Smooth muscle cell (in vitro differentiated cells): ENCODE results near the gene TEX51. TPM values are rescaled to one million over a fixed set of nuclear protein-coding genes. Genes with fewer than 3 reads are reported as not detected.

Experiments used
- DNase-seq: peaks from one replicate; lab custom pipeline; 2025; ENCODE audit not compliant: unreplicated experiment; lab: John Stamatoyannopoulos, UW
- H2AFZ ChIP-seq: fragments of 200-600 bp; sonication (generic); 2 replicates; pipeline ENCODE4 v1.6.0; 2016; ENCODE audit warnings: antibody characterized with exemption, low read depth, mild to moderate bottlenecking
- H3F3A ChIP-seq: fragments of 200-600 bp; sonication (generic); 2 replicates; pipeline ENCODE4 v1.6.0; 2017; ENCODE audit warnings: antibody characterized with exemption, low read depth
- H3K27ac ChIP-seq: fragments of 200-600 bp; sonication (generic); 2 replicates; pipeline ENCODE4 v1.5.1; 2016; ENCODE audit warnings: low read depth, mild to moderate bottlenecking
- H3K27me3 ChIP-seq: fragments of 200-600 bp; sonication (generic); 2 replicates; pipeline ENCODE4 v1.6.1; 2016; ENCODE audit warnings: low read depth, mild to moderate bottlenecking
- H3K36me3 ChIP-seq: fragments of 200-600 bp; sonication (generic); 2 replicates; pipeline ENCODE4 v1.5.1; 2016; ENCODE audit warnings: low read depth
- H3K4me1 ChIP-seq: fragments of 200-600 bp; sonication (generic); 2 replicates; pipeline ENCODE4 v1.5.1; 2016; ENCODE audit warnings: low read depth
- H3K4me2 ChIP-seq: fragments of 200-600 bp; sonication (generic); 2 replicates; pipeline ENCODE4 v1.6.0; 2016; ENCODE audit warnings: mild to moderate bottlenecking
- H3K4me3 ChIP-seq: fragments of 200-600 bp; sonication (generic); 2 replicates; pipeline ENCODE4 v1.5.1; 2016; ENCODE audit warnings: mild to moderate bottlenecking
- H3K79me2 ChIP-seq: fragments of 200-600 bp; sonication (generic); 2 replicates; pipeline ENCODE4 v1.6.0; 2016; ENCODE audit warnings: low read depth, mild to moderate bottlenecking
- H3K9ac ChIP-seq: fragments of 200-600 bp; sonication (generic); 2 replicates; pipeline ENCODE4 v1.6.0; 2016; ENCODE audit warnings: low read depth
- H3K9me3 ChIP-seq: fragments of 200-600 bp; sonication (generic); replicated peaks from 2 replicates; pipeline ENCODE4 v1.5.1; 2016; ENCODE audit warnings: low read depth
- H4K20me1 ChIP-seq: fragments of 200-600 bp; sonication (generic); 2 replicates; pipeline ENCODE4 v1.6.0; 2016; ENCODE audit warnings: low read depth
- WGBS: methylation state at CpG from one replicate; pipeline ENCODE4 v1.1.7; 2016; ENCODE audit warnings: low lambda C conversion rate; 5-methylcytosine and 5-hydroxymethylcytosine counted together
- polyA plus RNA-seq: library from polyadenylated mRNA; unstranded; fragments of >200 nt; fragmentation: Nextera tagmentation; extraction: Ambion mirVana; gene quantifications from 2 replicates; pipeline ENCODE4 v1.2.1, GENCODE V29; 2016
- total RNA-seq: library from RNA; depleted of rRNA; stranded (reverse); fragments of >200 nt; gene quantifications from 2 replicates; pipeline ENCODE4 v1.2.3, GENCODE V29; 2014
- TF ChIP-seq, protein P1 (sequence below): fragments of 200-600 bp; sonication (generic); IDR thresholded peaks from 2 replicates; pipeline ENCODE4 v1.5.1; 2017; ENCODE audit warnings: borderline replicate concordance, mild to moderate bottlenecking, antibody characterized with exemption; ENCODE audit not compliant: insufficient read depth, poor library complexity, severe bottlenecking

TEX51 gene
- total and polyA plus RNA-seq, 2 experiments from 2014 or later = not detected

DNA sequence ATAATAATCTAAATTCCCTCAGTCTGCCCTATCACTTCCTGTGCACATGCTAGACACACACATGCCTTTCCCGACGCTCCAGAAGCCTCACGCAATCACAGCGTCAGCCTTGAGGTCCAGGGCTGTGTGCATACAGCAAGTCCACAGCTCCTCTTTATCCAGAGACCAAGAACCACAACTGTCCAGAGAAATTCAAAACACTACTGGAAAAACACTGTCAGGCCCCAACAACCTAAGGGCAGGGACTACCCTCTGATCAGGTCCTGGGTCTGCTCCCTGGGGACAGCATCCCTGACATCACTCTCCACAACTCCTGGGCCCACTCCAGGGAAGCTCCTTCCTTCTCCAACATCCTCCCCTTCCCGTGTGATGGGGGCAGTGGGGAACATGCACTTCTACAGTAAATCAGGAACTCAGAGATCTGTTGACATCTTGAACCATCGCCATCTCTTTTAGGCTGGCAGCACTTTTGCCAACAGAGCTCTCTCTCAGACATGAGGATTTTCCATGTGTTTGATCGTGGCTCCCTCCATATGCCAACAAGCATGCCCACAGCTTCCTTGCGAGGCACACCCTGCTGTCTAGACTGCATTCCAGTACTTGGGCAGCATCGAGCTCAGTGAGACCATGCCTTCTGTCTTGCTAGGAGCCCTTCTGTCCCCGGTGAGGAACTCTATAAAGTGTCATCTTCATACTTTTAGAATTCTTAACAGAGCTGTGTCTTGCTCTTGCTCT lies 15.4 kb downstream of the TEX51 start:
- H3K79me2 ChIP-seq = no peaks in the 10 kb centered on the region
- no peak overlapping the region for H3K27ac ChIP-seq
- no peak overlapping the region for H2AFZ ChIP-seq
- no peaks in the 10 kb centered on the region for H3K27me3 ChIP-seq
- H3K9ac ChIP-seq = no peak overlapping the region
- no peak overlapping the region for H3K4me2 ChIP-seq
- H4K20me1 ChIP-seq = no peaks in the 10 kb centered on the region
- 91% methylated on average over 10 of the region's 10 CpGs for WGBS
- no peaks in the 10 kb centered on the region for H3K4me1 ChIP-seq
- no peaks in the 10 kb centered on the region for H3F3A ChIP-seq
- H3K4me3 ChIP-seq = no peak overlapping the region
- no peak for DNase-seq
- H3K9me3 ChIP-seq = no peaks in the 10 kb centered on the region
- TF ChIP-seq, protein P1, sequence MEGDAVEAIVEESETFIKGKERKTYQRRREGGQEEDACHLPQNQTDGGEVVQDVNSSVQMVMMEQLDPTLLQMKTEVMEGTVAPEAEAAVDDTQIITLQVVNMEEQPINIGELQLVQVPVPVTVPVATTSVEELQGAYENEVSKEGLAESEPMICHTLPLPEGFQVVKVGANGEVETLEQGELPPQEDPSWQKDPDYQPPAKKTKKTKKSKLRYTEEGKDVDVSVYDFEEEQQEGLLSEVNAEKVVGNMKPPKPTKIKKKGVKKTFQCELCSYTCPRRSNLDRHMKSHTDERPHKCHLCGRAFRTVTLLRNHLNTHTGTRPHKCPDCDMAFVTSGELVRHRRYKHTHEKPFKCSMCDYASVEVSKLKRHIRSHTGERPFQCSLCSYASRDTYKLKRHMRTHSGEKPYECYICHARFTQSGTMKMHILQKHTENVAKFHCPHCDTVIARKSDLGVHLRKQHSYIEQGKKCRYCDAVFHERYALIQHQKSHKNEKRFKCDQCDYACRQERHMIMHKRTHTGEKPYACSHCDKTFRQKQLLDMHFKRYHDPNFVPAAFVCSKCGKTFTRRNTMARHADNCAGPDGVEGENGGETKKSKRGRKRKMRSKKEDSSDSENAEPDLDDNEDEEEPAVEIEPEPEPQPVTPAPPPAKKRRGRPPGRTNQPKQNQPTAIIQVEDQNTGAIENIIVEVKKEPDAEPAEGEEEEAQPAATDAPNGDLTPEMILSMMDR = no peak
- H3K36me3 ChIP-seq = no peaks in the 10 kb centered on the region

DNA sequence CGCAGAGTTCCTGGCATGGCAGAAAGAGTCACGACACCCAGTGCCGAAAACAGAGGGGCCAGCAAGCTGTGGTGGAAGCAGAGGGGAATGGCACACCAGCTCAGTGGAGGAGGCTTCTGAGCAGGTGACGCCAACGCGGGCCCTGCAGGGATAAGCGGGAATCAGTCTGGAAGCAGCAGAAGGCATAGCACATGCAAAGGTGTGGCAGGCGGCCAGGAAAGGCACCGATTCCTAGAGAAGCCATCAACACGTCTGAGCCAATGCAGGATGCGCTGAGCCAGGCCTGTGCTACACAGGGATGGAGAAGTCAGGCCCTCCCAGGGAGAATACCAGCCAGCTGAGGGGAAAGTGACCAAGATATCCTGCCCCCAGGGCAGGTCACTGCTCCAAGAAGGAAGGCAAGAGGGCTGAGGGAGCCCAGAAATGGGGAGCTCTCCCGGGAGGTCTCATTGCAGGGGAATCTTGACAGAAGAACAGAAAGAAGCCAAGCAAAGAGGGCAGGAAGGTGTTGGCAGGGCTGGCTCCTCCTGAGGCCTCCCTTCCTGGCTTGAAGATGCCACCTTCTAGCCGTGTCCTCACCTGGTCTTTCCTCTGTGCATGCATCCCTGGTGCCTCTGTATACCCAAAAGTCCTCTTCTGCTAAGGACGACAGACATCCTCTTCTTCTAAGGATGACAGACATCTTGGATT lies 16.3 kb downstream of the TEX51 start:
- Histone ChIP-seq H3F3A (no peaks in the 10 kb centered on the region), H2AFZ (no peak overlapping the region), H4K20me1 (no peaks in the 10 kb centered on the region), H3K36me3 (no peaks in the 10 kb centered on the region), H3K27me3 (no peaks in the 10 kb centered on the region), H3K4me1 (no peaks in the 10 kb centered on the region), H3K9ac (no peak overlapping the region), H3K4me2 (no peak overlapping the region), H3K4me3 (no peak overlapping the region), H3K27ac (no peak overlapping the region), H3K79me2 (no peaks in the 10 kb centered on the region), H3K9me3 (no peaks in the 10 kb centered on the region)
- TF ChIP-seq, protein P1 = no peak
- 93% methylated on average over 14 of the region's 14 CpGs for WGBS
- DNase-seq = no peak

DNA sequence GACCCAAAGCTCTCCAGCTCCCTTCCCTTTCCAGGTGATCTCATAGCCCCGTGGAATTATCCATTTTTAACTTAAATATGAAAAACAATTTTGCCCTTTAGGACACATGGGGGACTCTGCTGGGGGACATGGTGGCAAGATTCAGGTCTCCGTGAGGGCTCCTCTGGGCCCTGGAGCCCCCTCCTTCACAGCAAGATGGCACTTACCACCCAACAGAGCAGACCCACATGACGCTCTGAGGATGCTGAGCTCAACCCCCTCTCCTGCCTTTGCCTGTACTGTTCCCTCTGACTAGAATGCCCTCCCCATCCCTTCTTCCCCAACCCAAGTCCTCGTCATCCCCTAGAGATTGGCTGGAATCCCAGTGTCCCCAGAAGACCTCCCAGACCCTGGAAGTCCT lies 17.2 kb downstream of the TEX51 start:
- H2AFZ ChIP-seq = no peak overlapping the region
- no peaks in the 10 kb centered on the region for H3K79me2 ChIP-seq
- no peak for DNase-seq
- H3K9ac ChIP-seq = no peak overlapping the region
- TF ChIP-seq, protein P1 = no peak
- H4K20me1 ChIP-seq = no peaks in the 10 kb centered on the region
- H3K27me3 ChIP-seq = no peaks in the 10 kb centered on the region
- H3K4me1 ChIP-seq = no peaks in the 10 kb centered on the region
- no peak overlapping the region for H3K4me2 ChIP-seq
- no peaks in the 10 kb centered on the region for H3F3A ChIP-seq
- H3K9me3 ChIP-seq = no peaks in the 10 kb centered on the region
- H3K27ac ChIP-seq = no peak overlapping the region
- WGBS = 85% methylated on average over 4 of the region's 4 CpGs
- H3K4me3 ChIP-seq = no peak overlapping the region
- no peaks in the 10 kb centered on the region for H3K36me3 ChIP-seq
